K562 (cell line): Measurements from ENCODE around the gene NAA80. TPM values are rescaled to one million over a fixed set of nuclear protein-coding genes. Genes with fewer than 3 reads are reported as not detected.

Source experiments
- ARID1B ChIP-seq: fragments of 450-650 bp; IDR thresholded peaks from 2 replicates; pipeline ENCODE4 v1.6.1; 2016; ENCODE audit warnings: antibody characterized with exemption, mild to moderate bottlenecking, inconsistent platforms
- BCOR ChIP-seq: fragments of 450-650 bp; IDR thresholded peaks from 2 replicates; pipeline ENCODE4 v1.6.1; 2016
- CCNT2 ChIP-seq: IDR thresholded peaks from 2 replicates; pipeline ENCODE4 v1.6.1; 2011; ENCODE audit warnings: borderline replicate concordance, low read depth, mild to moderate bottlenecking, moderate library complexity, mixed read lengths, low read length; ENCODE audit not compliant: insufficient read length; ENCODE audit errors: extremely low read depth
- CHCHD3 ChIP-seq: fragments of 250-450 bp; sonication (Bioruptor Pico); IDR thresholded peaks from 2 replicates; pipeline ENCODE4 v2.1.2; 2022; ENCODE audit warnings: mild to moderate bottlenecking
- JUNB ChIP-seq: fragments of 450-650 bp; formaldehyde crosslinking; conservative IDR thresholded peaks from 2 replicates; pipeline ENCODE4 v1.4.0; 2020; ENCODE audit warnings: mild to moderate bottlenecking
- KDM5B ChIP-seq: fragments of 200-600 bp; sonication (generic); IDR thresholded peaks from 2 replicates; pipeline ENCODE4 v1.6.1; 2012; ENCODE audit warnings: low read depth, mild to moderate bottlenecking, moderate library complexity, low read length, control low read depth, inconsistent platforms; ENCODE audit not compliant: insufficient replicate concordance
- NR1H2 ChIP-seq: sonication (generic); formaldehyde crosslinking; IDR thresholded peaks from 2 replicates; pipeline ENCODE4 v1.4.0; 2020; ENCODE audit warnings: mild to moderate bottlenecking, missing genetic modification reagents
- PATZ1 ChIP-seq: fragments of 250-450 bp; sonication (Bioruptor Pico); IDR thresholded peaks from 2 replicates; pipeline ENCODE4 v1.5.0; 2020; ENCODE audit warnings: mild to moderate bottlenecking, borderline replicate concordance
- PHB2 ChIP-seq: fragments of 450-650 bp; IDR thresholded peaks from 2 replicates; pipeline ENCODE4 v1.6.1; 2017; ENCODE audit warnings: low read depth
- RERE ChIP-seq: sonication (generic); formaldehyde crosslinking; IDR thresholded peaks from 2 replicates; pipeline ENCODE4 v1.8.0; 2023; ENCODE audit warnings: missing genetic modification reagents, mild to moderate bottlenecking, borderline replicate concordance
- SAFB2 ChIP-seq: fragments of 200-400 bp; formaldehyde crosslinking; IDR thresholded peaks from 2 replicates; pipeline ENCODE4 v1.6.1; 2018; ENCODE audit warnings: borderline replicate concordance, low read length, low read depth, moderate library complexity; ENCODE audit not compliant: severe bottlenecking
- SMARCC2 ChIP-seq: fragments of 450-650 bp; IDR thresholded peaks from 2 replicates; pipeline ENCODE4 v1.6.1; 2017; ENCODE audit warnings: antibody characterized with exemption, moderate library complexity, mild to moderate bottlenecking, low read depth
- SRF ChIP-seq, 2 experiments: fragments of 250-450, 450-650 bp in 1 of 2; sonication (Bioruptor Pico) in 1 of 2; sonication (generic) in 1 of 2; formaldehyde crosslinking; IDR thresholded peaks; 2 replicates each; pipeline versions ENCODE4 v1.5.0 to v1.5.1; 2020 to 2022; ENCODE audit warnings: mild to moderate bottlenecking in 1 of 2, missing genetic modification reagents in 1 of 2
- TAF9B ChIP-seq: fragments of 450-650 bp; IDR thresholded peaks from 2 replicates; pipeline ENCODE4 v1.6.1; 2018; ENCODE audit warnings: mild to moderate bottlenecking; ENCODE audit not compliant: partially characterized antibody
- ZBTB5 ChIP-seq: fragments of 450-650 bp; IDR thresholded peaks from 2 replicates; pipeline ENCODE4 v1.6.1; 2017; ENCODE audit warnings: antibody characterized with exemption
- ZNF583 ChIP-seq: fragments of 250-450 bp; sonication (Bioruptor Pico); IDR thresholded peaks from 2 replicates; pipeline ENCODE4 v1.4.0; 2020
- ZZZ3 ChIP-seq: fragments of 450-650 bp; IDR thresholded peaks from 2 replicates; pipeline ENCODE4 v1.6.1; 2016; ENCODE audit warnings: antibody characterized with exemption, mild to moderate bottlenecking, moderate library complexity
- polyA plus RNA-seq, 8 experiments: library from polyadenylated mRNA; depleted of rRNA in 4 of 8; stranded (reverse) in 5 of 8; unstranded in 3 of 8; fragments of >200 nt; fragmentation: Nextera tagmentation in 2 of 8; fragmentation: Illumina TruSeq in 1 of 8; extraction: Ambion mirVana in 2 of 8; extraction: Trizol in 1 of 8; gene quantifications; 2 replicates each; pipeline versions ENCODE4 v1.2.1 to v1.2.3, GENCODE V29; 2011 to 2014; ENCODE audit warnings: inconsistent platforms in 1 of 8, missing spikeins in 1 of 8
- total RNA-seq, 7 experiments: library from RNA; depleted of rRNA in 6 of 7; stranded (reverse); fragments of >200 nt in 6 of 7; fragmentation: Illumina TruSeq in 2 of 7; extraction: Trizol in 2 of 7; gene quantifications; 2 replicates each; pipeline versions ENCODE4 v1.2.1 to v1.2.3, GENCODE V29; 2011 to 2021; ENCODE audit warnings: low replicate concordance in 1 of 7

Gene NAA80
- total and polyA plus RNA-seq, 9 of the 15 experiments (the other 6 are each of a cell fraction or from before 2014, with no cell fraction given): 0.82 to 24.0 (median 8.6) TPM

GRCh38 chr3:50260027-50260941 lies 38.9 kb downstream of the NAA80 start (continued):
- TF ChIP-seq RERE (CRISPR knock-in tag) (no peak), ZZZ3 (no peak), BCOR (no peak), SRF (CRISPR knock-in tag; IDR thresholded peaks at IDR 0.05) (no peak), TAF9B (no peak), SMARCC2 (no peak), JUNB (CRISPR knock-in tag) (no peak), PATZ1 (CRISPR knock-in tag) (no peak), CCNT2 (peak; percentile 79), ZBTB5 (no peak), ARID1B (no peak), PHB2 (no peak), KDM5B (no peak), NR1H2 (CRISPR knock-in tag) (no peak), CHCHD3 (CRISPR knock-in tag) (no peak), SAFB2 (no peak), ZNF583 (CRISPR knock-in tag) (no peak)
